GM10266 (cell line): Measurements from ENCODE around the gene CYB561A3.

Experiments used
- DNase-seq: peaks from one replicate; pipeline ENCODE4 v3.0.0; 2012; ENCODE audit errors: extremely low spot score
- TF ChIP-seq, protein P1 (sequence below): IDR thresholded peaks from 2 replicates; pipeline ENCODE4 v1.5.1; 2012; ENCODE audit warnings: mild to moderate bottlenecking, low read depth; ENCODE audit not compliant: control insufficient read depth, insufficient read depth; ENCODE audit errors: missing control alignments

Gene CYB561A3

DNA sequence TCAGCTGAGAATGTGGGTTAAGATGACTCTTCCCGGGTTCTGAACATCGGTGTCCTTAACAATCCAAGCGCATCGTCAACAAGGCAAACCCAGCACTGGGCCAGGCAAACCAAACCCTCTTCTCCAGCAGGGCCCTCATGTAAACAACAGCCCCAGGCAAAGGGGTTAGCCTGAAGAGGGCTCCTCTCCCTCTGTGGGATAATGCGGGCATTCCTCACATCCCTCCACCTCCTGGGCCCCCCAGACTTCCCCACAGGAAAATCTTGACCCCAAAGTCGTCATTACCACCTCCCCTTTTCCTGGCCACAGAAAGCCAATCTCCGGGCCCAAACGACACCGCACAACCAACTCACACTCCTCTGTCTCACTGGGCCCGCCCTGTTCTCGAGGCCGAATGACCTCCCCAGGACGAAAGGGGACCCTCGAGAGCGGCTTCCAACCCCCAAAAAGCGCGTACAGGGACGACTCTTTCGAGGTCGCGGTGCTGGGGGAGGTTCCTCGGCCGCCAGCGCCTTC is 29.3 kb downstream of the CYB561A3 start:
- TF ChIP-seq, protein P1, sequence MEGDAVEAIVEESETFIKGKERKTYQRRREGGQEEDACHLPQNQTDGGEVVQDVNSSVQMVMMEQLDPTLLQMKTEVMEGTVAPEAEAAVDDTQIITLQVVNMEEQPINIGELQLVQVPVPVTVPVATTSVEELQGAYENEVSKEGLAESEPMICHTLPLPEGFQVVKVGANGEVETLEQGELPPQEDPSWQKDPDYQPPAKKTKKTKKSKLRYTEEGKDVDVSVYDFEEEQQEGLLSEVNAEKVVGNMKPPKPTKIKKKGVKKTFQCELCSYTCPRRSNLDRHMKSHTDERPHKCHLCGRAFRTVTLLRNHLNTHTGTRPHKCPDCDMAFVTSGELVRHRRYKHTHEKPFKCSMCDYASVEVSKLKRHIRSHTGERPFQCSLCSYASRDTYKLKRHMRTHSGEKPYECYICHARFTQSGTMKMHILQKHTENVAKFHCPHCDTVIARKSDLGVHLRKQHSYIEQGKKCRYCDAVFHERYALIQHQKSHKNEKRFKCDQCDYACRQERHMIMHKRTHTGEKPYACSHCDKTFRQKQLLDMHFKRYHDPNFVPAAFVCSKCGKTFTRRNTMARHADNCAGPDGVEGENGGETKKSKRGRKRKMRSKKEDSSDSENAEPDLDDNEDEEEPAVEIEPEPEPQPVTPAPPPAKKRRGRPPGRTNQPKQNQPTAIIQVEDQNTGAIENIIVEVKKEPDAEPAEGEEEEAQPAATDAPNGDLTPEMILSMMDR = no peak
- peak; percentile 39 for DNase-seq

DNA sequence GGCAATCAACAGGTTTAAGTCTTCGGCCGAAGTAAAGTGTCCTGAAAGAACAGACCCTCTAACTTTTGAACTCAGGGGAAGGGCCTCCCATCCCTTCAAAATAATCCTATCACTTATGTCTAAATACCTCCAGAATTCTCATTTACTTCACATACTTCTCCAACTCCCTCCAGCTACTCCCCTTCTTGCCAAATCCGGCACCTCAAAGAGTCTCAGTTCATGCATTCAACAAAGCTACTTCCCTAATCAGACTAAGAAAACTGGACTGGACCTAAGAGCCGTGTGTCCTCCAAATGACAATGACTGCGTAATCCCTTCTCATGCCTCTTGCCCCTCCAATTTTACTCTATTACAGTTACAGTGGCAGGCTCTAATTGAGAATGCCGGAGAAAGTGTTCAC is 30.0 kb downstream of the CYB561A3 start:
- TF ChIP-seq, protein P1 = no peak
- no peak for DNase-seq

DNA sequence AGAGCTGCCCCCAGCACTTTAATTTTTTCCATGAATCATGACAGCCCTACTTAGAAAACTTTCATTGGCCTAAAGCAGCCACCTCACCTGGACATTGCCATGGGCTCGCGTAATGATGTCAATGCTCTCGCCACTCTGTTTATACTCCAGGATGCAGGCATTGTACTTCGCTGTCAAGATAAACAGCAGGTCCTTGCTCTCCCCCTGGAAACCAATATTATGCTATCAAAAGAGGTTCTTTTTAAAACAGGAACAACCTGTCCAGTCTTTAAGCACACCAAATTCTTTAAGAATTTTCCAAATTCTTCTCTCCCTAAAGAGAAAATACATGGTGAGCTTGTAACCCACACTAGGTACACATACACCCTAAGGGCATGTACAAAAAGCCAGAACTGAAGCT is 31.8 kb downstream of the CYB561A3 start:
- TF ChIP-seq, protein P1 = no peak
- no peak for DNase-seq

DNA sequence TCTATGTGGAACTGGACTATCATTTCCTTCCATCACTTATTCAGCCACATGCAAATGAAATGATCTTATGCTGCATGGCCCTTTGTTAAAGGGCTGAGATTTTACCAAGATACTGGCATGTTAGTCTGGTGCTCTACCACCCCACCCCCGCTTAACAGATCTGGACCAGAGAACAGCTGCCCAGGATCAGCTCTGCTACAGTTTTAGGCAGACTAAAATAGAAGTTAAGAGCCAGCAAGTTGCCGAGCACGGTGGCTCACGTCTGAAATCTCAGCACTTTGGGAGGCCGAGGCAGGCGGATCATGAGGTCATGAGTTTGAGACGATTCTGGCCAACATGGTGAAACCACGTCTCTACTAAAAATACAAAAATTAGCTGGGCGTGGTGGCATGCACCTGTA is 33.3 kb downstream of the CYB561A3 start:
- DNase-seq = no peak
- TF ChIP-seq, protein P1 = no peak

DNA sequence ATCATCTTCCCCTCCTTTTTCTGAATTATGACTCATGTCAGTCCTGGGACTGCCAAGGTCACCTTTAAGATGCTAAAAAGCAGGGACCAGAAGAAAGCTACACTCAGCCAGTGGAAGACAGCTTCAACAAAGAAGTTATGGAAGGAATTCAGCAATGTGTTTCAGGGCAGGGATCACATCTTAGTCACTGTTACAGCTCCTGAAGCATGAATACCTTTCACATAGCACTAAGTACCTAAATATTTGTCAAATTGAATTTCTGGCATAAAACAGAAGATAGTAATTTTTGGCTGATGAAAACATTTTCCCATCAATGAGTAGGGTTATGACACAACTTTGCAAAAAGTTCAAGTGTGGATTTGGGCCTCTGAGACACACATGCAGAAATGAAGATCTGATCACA is 34.0 kb downstream of the CYB561A3 start:
- DNase-seq = no peak
- TF ChIP-seq, protein P1 = no peak

DNA sequence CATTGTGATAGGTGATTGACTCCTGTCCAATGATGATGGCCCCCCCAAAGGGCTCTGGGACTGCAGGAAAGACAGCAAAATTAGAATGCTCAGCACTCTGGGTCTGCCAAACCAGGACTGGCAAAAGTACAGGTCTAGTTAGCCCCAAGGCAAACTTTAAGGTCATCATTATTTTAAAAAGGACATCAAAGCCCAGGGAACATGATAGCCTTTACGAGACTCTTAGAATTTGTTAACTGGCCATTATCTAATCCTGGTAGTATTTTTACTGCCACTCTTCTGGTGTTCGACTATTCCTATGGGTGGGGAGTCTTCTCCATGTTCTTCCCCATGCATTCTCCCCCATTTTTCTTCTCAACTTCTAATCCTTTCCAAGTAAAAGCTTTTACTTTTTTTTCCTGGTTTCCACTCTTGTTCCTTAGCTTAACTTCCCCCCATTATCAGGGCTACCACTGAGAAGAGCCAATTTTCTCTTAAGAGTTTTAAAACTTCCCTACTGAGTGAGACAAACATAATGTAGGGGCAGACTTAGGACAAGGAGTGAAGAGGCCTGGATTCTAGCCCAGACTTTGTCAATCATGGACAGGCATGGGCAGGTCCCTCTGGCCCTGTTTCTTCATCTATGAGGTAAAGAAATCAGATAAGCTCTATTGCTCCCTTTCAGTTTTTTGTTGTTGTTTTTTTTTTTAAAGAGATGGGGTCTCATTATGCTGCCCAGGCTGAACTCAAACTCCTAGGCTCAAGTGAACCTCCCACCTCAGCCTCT is 35.9 kb downstream of the CYB561A3 start:
- DNase-seq = no peak
- TF ChIP-seq, protein P1 = no peak

DNA sequence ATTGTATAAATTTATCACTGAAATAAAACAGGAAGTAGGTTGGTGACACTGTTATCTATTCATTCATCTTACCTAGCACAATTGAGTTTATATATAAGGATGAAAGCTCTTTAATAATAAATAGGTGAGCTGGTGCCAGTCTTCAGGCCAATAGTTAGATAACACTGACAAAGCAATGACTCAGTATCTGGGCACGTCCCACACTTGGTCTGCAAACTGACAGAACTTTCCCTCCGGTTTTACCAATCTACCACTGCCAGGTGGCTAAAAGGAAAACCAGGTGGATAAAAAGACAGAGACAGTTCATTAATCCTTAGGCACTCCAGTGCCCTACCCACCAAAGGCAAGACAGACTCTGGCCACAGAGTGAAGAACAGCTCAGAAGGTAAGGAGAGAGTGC is 46.4 kb downstream of the CYB561A3 start:
- TF ChIP-seq, protein P1 = no peak

More for the DNA sequence above, 46.4 kb downstream of the CYB561A3 start:
- DNase-seq = no peak
